Dermis blood vessel endothelial cell (primary cell): ENCODE data around the gene OR6C70. TPM values are rescaled to one million over a fixed set of nuclear protein-coding genes. Genes with fewer than 3 reads are reported as not detected.
"Not testable (repeated sequence)": the region's sequence is repeated elsewhere in the genome, so short reads cannot be mapped to it uniquely, and the experiment has no call there.

Experiments used
- DNase-seq: peaks from one replicate; pipeline ENCODE4 v3.0.0; 2010
- total RNA-seq: library from RNA; depleted of rRNA; stranded (reverse); fragments of >200 nt; gene quantifications from 2 replicates; pipeline ENCODE4 v1.2.3, GENCODE V29; 2014

The OR6C70 gene
- total RNA-seq = not detected in 2 replicates

DNA sequence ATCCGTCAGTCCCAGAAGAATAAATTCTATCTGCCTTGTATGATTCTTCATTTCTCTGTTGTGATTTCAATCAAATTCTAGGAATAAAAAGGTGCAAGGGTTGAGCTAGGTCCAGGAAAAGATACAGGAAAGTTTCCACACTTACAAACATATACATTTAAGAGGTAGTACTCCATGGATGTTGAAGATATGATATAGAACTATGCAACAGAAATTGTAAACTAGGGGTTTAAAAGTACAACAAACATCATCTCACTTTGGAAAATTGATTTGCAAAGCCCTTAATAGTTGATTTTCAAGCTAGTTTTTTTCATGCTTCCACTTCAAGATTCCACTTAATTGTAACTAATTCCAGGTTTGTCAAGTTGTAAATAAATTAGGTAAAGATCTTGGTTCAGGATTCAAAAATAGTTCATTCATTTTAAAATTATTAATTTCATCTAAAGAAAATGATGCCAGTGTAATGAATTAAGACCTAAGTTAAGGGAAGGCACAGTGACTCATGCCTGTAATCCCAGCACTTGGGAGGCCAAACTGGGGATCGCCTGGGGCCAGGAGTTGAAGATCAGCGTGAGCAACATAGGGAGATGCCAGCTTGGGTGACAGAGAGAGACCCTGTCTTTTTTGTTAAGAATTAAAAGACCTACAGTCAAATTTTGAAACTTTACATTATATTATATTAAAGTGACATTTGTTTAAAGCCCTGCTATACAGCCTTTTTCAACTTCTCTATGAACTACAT, at the start of gene OR6C70:
Gene OR6C70, minus strand, starts transcription at position 51 of the 742 bp plus-strand sequence. Its CDS starts 0 bp downstream, at position 51.
- no peak for DNase-seq

- no peak for DNase-seq
Measured at GRCh38 chr12:55516391-55516790, 46.5 kb upstream of the OR6C70 start.

- DNase-seq = no peak
Measured at GRCh38 chr12:55515696-55516095, 45.8 kb upstream of the OR6C70 start.

DNA sequence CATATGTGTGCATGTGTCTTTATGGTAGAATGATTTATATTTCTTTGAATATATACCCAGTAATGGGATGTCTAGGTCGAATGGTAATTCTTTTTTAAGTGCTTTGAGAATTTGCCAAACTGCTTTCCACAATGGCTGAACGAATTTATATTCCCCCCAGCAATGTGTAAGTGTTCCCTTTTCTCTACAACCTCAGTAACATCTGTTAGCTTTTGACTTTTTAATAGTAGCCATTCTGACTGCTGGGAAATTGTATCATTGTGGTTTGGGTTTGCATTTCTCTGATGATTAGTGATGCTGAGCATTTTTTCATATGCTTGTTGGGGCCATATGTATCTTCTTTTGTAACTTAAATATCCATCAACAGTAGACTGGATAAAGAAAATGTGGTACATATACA, 31.7 kb upstream of the OR6C70 start:
- no peak for DNase-seq

DNA sequence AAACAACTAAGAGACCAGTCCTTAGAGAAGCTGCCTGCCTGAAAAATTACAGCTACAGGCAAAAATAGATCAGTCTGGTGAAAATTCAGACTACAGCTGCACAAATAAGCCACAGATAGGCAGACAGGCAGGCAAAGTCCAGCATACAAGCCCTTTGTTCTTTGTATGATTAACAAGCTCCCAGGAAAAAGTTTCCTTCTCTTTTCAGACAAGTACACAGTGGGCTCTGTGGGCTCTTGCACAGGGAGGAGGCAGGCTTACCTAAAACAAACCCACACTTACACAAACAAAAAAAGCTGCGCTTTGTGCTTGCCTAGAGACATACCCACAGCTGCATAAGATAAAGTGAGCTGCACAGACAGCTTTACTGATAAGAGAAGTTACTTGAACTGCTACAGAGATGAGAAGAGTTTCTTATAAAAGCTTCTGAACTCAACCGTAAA, 29.9 kb upstream of the OR6C70 start:
- no peak for DNase-seq

- DNase-seq = no peak
Measured at GRCh38 chr12:55499231-55499630, 29.3 kb upstream of the OR6C70 start.

GRCh38 chr12:55495490-55495889, 25.6 kb upstream of the OR6C70 start:
- DNase-seq = no peak

GRCh38 chr12:55492078-55492477, 22.1 kb upstream of the OR6C70 start, which contains the start of gene OR6C68:
Gene OR6C68 (plus strand): TSS chr12:55492378. CDS start chr12:55492378, 0 bp downstream.
- no peak for DNase-seq

- not testable (repeated sequence) for DNase-seq
Measured at GRCh38 chr12:55484284-55484683, 14.3 kb upstream of the OR6C70 start.

GRCh38 chr12:55479136-55479535, 9.2 kb upstream of the OR6C70 start:
- DNase-seq = not testable (repeated sequence)

GRCh38 chr12:55472264-55472663, 2.3 kb upstream of the OR6C70 start:
- no peak for DNase-seq

- DNase-seq = no peak
Measured at GRCh38 chr12:55469291-55469690, 647 bp downstream of the OR6C70 start.

- no peak for DNase-seq
Measured at GRCh38 chr12:55467836-55468235, 2.1 kb downstream of the OR6C70 start.

GRCh38 chr12:55464926-55465325, 5.0 kb downstream of the OR6C70 start:
- not testable (repeated sequence) for DNase-seq

DNA sequence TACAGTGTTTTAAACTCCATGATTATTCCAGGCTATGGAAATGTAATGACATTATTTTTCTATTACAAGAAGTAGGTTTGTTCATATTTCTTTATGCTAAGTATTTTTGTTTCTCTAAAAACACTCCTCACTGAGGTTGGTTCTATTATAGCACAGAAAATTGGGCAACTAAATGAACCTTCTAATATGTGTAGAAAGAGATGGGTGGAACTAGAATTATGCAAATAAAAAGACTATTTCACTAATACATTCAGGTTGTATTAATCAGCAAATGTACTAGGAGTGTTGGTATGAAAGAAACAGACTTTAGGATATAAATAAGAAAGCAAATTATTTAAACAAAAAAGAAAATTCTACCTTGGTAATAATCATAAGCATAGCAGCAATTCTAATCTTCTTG, 21.1 kb downstream of the OR6C70 start:
- DNase-seq = no peak

DNA sequence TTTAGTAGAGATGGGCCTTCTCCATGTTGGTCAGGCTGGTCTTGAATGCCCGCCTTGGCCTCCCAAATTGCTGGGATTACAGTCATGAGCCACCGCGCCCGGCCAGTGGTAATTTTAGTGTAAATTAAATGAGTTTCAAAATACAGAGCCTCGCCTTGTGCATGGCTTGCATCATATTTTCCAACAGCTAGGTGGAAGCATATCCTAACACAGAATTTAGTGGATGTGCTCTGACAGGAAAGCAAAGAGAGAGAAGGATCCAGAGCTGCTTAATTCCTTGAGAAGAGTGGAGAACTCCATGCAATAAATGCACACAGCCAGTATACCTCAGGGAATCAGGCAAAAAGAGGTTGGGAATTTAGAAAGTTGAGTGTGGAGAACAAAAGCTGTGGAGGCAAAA, 23.6 kb downstream of the OR6C70 start:
- no peak for DNase-seq

DNA sequence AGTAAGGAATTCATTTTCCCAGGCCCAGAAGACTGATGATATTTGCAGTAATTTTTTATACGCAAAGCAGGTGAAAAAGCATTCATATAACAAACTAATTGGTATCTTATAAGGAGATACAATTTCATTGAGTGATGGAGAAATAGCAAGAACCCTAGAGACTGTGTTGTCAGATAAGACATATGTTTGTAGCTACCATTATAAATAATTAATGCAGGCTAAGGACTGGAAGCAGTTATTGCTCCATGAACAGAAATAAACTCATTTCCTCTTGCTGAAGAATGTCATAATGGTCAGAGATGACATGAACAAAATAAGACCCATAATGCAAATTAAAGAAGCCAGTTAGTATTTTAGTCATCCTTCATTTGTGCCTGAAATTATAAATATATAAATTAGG, 24.6 kb downstream of the OR6C70 start:
- no peak for DNase-seq

- no peak for DNase-seq
Measured at GRCh38 chr12:55443776-55444175, 26.2 kb downstream of the OR6C70 start, which contains the start of gene OR6C2. Gene OR6C2 (plus strand): TSS chr12:55444076. CDS start chr12:55452214, 8,138 bp downstream.

DNA sequence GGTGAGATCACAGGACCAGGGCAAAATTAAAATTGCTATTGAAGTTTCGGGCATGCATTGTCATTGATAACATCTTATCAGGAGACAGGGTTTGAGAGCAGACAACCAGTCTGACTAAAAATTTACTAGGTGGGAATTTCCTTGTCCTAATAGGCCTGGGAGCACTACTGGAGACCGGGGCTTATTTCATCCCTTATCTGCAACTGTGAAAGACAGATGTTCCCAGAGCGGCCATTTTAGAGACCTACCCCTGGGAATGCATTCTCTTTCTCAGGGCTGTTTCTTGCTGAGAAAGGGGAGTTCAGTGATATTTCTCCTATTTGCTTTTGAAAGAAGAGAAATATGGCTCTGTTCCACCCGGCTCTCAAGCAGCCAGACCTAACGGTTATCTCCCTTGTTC, 28.7 kb downstream of the OR6C70 start:
- not testable (repeated sequence) for DNase-seq

DNA sequence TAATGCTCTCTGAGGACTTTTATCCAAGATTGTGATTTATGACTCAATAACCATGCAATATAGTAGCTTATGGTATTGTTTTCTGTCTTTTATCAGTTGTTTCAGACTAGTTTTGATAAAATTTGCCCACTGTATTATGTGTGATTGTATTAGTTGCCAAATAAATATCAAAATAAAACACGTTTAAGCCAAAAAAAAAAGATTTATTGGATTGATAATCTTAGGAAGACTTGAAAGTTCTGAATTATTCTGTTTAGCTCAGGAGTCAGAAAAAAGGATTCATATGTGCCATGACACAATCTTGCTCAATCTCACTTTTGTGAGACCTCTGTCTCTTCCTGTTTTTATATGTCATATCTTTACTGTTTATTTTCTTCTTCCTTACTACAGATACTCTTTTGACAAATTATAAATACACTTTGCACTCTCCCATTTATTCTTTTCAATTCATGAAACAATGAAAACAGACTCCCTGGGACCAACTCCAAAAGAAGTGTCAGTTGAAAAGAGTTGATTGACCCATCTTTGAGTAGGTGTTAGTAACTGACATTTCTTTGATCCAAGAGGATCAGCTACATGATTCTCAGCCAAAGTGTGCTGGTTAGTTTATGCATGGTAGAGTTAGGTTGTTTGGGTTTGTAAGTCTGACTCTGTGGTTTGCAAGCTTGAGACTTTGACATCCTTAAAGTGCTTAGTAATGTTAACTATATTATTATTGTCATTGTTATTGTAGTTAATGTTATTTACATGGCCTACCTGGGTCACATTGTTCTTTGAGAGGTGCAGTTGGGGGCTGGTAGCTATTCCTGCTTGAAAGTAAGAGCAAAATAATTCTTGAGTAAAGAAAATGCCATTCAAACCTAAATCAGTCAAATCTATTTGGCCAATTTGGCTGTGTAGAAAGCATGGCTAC, 41.4 kb downstream of the OR6C70 start:
- no peak for DNase-seq

DNA sequence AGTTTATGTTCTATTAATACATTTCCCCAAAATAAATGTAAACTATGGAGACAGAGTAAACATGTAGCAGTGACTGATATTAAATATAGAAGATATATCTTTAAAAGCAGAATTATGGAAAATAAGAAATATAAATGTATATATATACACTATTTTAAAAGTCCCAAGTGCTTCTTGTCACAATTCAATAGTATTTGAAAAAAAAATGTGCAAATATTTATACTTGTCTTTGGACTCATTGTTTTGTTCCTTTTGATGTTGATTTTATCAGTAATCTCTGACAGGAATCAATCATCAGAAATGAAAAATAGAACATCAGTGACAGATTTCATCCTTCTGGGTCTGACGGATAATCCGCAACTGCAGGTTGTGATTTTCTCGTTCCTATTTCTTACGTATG, 44.0 kb downstream of the OR6C70 start, which contains the start of gene OR6C76:
Gene OR6C76, plus strand, starts transcription at position 301 of the 400 bp plus-strand sequence. Its CDS starts 0 bp downstream, at position 301.
- DNase-seq = no peak

DNA sequence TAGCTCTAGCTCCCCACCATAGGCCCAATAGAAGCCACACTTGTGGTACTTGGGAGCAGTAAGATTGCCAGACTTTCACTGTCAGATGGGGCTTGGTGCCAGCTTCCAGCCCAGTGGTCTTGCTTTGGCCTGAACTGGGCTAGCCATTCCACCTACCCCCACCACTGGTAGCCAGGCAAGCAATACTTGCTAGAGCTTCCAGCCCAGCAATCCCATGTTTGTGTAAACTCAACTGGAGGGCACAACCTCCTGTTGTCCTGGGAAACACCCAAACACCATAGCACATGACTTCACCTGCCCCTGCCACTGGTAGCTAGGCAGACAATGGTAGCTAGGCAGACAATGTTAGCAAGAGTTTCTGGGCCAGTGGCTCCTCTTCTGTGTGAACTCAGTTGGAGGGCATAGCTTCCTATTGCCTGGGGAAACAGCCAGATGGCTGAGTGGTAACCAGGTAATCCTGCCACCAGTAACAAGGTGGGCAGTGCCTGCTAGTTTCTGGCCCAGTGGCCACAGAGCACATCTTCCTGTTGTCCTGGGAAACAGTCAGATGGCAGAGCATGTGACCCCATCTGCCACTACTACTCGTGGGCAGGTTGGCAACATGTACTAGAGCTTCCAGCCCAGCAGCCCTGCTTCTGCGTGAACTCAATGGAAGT, 49.5 kb downstream of the OR6C70 start:
- no peak for DNase-seq
